Neural cell (in vitro differentiated cells): Measurements from ENCODE around the gene ARMH1. TPM values are rescaled to one million over a fixed set of nuclear protein-coding genes. Genes with fewer than 3 reads are reported as not detected.

Experiments used
- H2AFZ ChIP-seq: fragments of 200-600, 300-800 bp; sonication (generic), shearing (Covaris generic); 2 replicates; pipeline ENCODE4 v1.6.0; 2014; ENCODE audit warnings: low read depth, mild to moderate bottlenecking, antibody characterized with exemption, low read length, moderate library complexity
- H3F3A ChIP-seq: fragments of 200-600 bp; shearing (Covaris generic); 2 replicates; pipeline ENCODE4 v1.6.1; 2016; ENCODE audit warnings: mild to moderate bottlenecking, moderate library complexity, mixed read lengths, antibody characterized with exemption, low read length; ENCODE audit not compliant: insufficient read depth, poor library complexity, severe bottlenecking
- H3K27ac ChIP-seq: fragments of 200-600, 300-800 bp; sonication (generic), shearing (Covaris generic); 2 replicates; pipeline ENCODE4 v1.5.1; 2014; ENCODE audit warnings: mild to moderate bottlenecking, low read length, moderate library complexity
- H3K27me3 ChIP-seq: fragments of 300-800, 200-600 bp; sonication (generic), shearing (Covaris generic); 2 replicates; pipeline ENCODE4 v1.6.0; 2014; ENCODE audit warnings: mild to moderate bottlenecking, low read depth, low read length, moderate library complexity; ENCODE audit not compliant: insufficient read depth
- H3K36me3 ChIP-seq: fragments of 300-800, 200-600 bp; sonication (generic), shearing (Covaris generic); 2 replicates; pipeline ENCODE4 v1.5.1; 2014; ENCODE audit warnings: mild to moderate bottlenecking, antibody characterized with exemption, low read length, moderate library complexity; ENCODE audit not compliant: insufficient read depth
- H3K4me2 ChIP-seq: fragments of 300-800, 200-600 bp; sonication (generic), shearing (Covaris generic); 2 replicates; pipeline ENCODE4 v1.6.0; 2014; ENCODE audit warnings: mild to moderate bottlenecking, low read length
- H3K4me3 ChIP-seq: fragments of 300-800, 200-600 bp; sonication (generic), shearing (Covaris generic); 2 replicates; pipeline ENCODE4 v1.5.1; 2014; ENCODE audit warnings: mild to moderate bottlenecking, low read length, moderate library complexity
- H3K79me2 ChIP-seq: fragments of 200-600 bp; shearing (Covaris generic); replicated peaks from 2 replicates; pipeline ENCODE4 v1.6.0; 2014; ENCODE audit warnings: mild to moderate bottlenecking, low read length, moderate library complexity; ENCODE audit not compliant: insufficient read depth
- H3K9ac ChIP-seq: fragments of 300-800, 200-600 bp; sonication (generic), shearing (Covaris generic); 2 replicates; pipeline ENCODE4 v1.6.1; 2016; ENCODE audit warnings: mild to moderate bottlenecking, low read length, mixed read lengths
- H3K9me2 ChIP-seq: fragments of 200-600 bp; shearing (Covaris generic); 2 replicates; pipeline ENCODE4 v1.6.1; 2016; ENCODE audit warnings: mild to moderate bottlenecking, low read length, mixed read lengths; ENCODE audit not compliant: insufficient read depth
- H3K9me3 ChIP-seq: fragments of 200-600, 300-800 bp; sonication (generic), shearing (Covaris generic); 2 replicates; pipeline ENCODE4 v1.6.1; 2016; ENCODE audit warnings: mild to moderate bottlenecking, mixed run types, low read length, moderate library complexity, mixed read lengths
- H4K20me1 ChIP-seq: fragments of 200-600 bp; shearing (Covaris generic); 2 replicates; pipeline ENCODE4 v1.6.1; 2016; ENCODE audit warnings: mild to moderate bottlenecking, mixed run types; ENCODE audit not compliant: insufficient read depth
- CTCF ChIP-seq: fragments of 450-650 bp; IDR thresholded peaks from 2 replicates; pipeline ENCODE4 v1.5.1; 2014; ENCODE audit warnings: antibody characterized with exemption, mild to moderate bottlenecking, moderate library complexity; ENCODE audit not compliant: poor library complexity, severe bottlenecking
- EP300 ChIP-seq: fragments of 450-650 bp; conservative IDR thresholded peaks from 2 replicates; pipeline ENCODE4 v1.6.1; 2014; ENCODE audit warnings: antibody characterized with exemption, mild to moderate bottlenecking, moderate library complexity; ENCODE audit not compliant: poor library complexity, severe bottlenecking
- EZH2 ChIP-seq: fragments of 200-600, 300-800 bp; shearing (Covaris generic), sonication (generic); IDR thresholded peaks from 2 replicates; pipeline ENCODE4 v1.6.1; 2014; ENCODE audit warnings: antibody characterized with exemption, low read length, borderline replicate concordance, mild to moderate bottlenecking; ENCODE audit not compliant: insufficient read depth, poor library complexity, severe bottlenecking
- MXI1 ChIP-seq: fragments of 450-650 bp; conservative IDR thresholded peaks from 2 replicates; pipeline ENCODE4 v1.6.1; 2014; ENCODE audit warnings: antibody characterized with exemption, mild to moderate bottlenecking; ENCODE audit not compliant: poor library complexity, severe bottlenecking
- POLR2AphosphoS5 ChIP-seq: IDR thresholded peaks from 2 replicates; pipeline ENCODE4 v1.6.1; 2012
- RAD21 ChIP-seq: fragments of 450-650 bp; conservative IDR thresholded peaks from 2 replicates; pipeline ENCODE4 v1.6.1; 2014; ENCODE audit warnings: antibody characterized with exemption, mild to moderate bottlenecking, moderate library complexity
- REST ChIP-seq: IDR thresholded peaks from 2 replicates; pipeline ENCODE4 v1.6.1; 2012; ENCODE audit warnings: borderline replicate concordance
- SMC3 ChIP-seq: fragments of 450-650 bp; conservative IDR thresholded peaks from 2 replicates; pipeline ENCODE4 v1.6.1; 2014; ENCODE audit warnings: antibody characterized with exemption, mild to moderate bottlenecking, moderate library complexity; ENCODE audit not compliant: poor library complexity
- TAF1 ChIP-seq: IDR thresholded peaks from 2 replicates; pipeline ENCODE4 v1.6.1; 2012; ENCODE audit warnings: low read depth
- polyA plus RNA-seq: library from polyadenylated mRNA; depleted of rRNA; stranded (reverse); fragments of >200 nt; gene quantifications from 2 replicates; pipeline ENCODE4 v1.2.3, GENCODE V29; 2014

Gene ARMH1
- polyA plus RNA-seq, 1 donor from 2014 or later, result 105 TPM

GRCh38 chr1:44696101-44696500 is 21.6 kb downstream of the ARMH1 start:
- TF ChIP-seq EZH2, result no peak
- no peak for TF ChIP-seq RAD21
- TF ChIP-seq SMC3, result no peak
- TF ChIP-seq POLR2AphosphoS5, result no peak
- TF ChIP-seq REST, result no peak
- TF ChIP-seq MXI1, result no peak
- no peak for TF ChIP-seq EP300
- no peak for TF ChIP-seq TAF1
- TF ChIP-seq CTCF, result no peak
- Histone ChIP-seq H3K27ac (no peak overlapping the region), H3K9me2 (no peaks in the 10 kb centered on the region), H4K20me1 (no peaks in the 10 kb centered on the region), H3K4me2 (no peak overlapping the region), H3K9me3 (no peaks in the 10 kb centered on the region), H3F3A (no peaks in the 10 kb centered on the region), H3K79me2 (no peaks in the 10 kb centered on the region), H3K4me3 (no peak overlapping the region), H2AFZ (no peak overlapping the region), H3K9ac (no peak overlapping the region), H3K36me3 (no peaks in the 10 kb centered on the region), H3K27me3 (no peaks in the 10 kb centered on the region)

GRCh38 chr1:44696789-44697345 is 22.4 kb downstream of the ARMH1 start:
- no peak overlapping the region for H3K27ac ChIP-seq
- H4K20me1 ChIP-seq, result no peaks in the 10 kb centered on the region
- H3K4me3 ChIP-seq, result no peak overlapping the region
- no peaks in the 10 kb centered on the region for H3K9me2 ChIP-seq
- H3K9me3 ChIP-seq, result no peaks in the 10 kb centered on the region
- no peaks in the 10 kb centered on the region for H3K79me2 ChIP-seq
- no peak overlapping the region for H2AFZ ChIP-seq
- no peaks in the 10 kb centered on the region for H3K36me3 ChIP-seq
- no peak overlapping the region for H3K9ac ChIP-seq
- TF ChIP-seq EZH2 (no peak), POLR2AphosphoS5 (no peak), TAF1 (no peak), CTCF (no peak), MXI1 (no peak), SMC3 (no peak), REST (no peak), RAD21 (no peak), EP300 (no peak)
- H3F3A ChIP-seq, result no peaks in the 10 kb centered on the region
- H3K4me2 ChIP-seq, result no peak overlapping the region
- no peaks in the 10 kb centered on the region for H3K27me3 ChIP-seq
